Vagina (tissue), 2 donors: ENCODE measurements around the gene PEX26.

Experiments used
- CTCF ChIP-seq, 3 experiments: fragments of 450-650 bp in 2 of 3; fragments of 200-600 bp in 1 of 3; sonication (generic) in 1 of 3; IDR thresholded peaks; one replicate each; pipeline ENCODE4 v1.5.1; 2017 to 2019; ENCODE audit warnings: antibody characterized with exemption in 3 of 3, mild to moderate bottlenecking in 2 of 3, moderate library complexity in 2 of 3
- POLR2A ChIP-seq, 2 donors: fragments of 450-650 bp; IDR thresholded peaks; one replicate each; pipeline ENCODE4 v1.6.1; 2017; ENCODE audit warnings: antibody characterized with exemption in 2 of 2, mild to moderate bottlenecking in 2 of 2, moderate library complexity in 2 of 2
- POLR2AphosphoS5 ChIP-seq, 2 donors: sonication (generic); formaldehyde crosslinking; IDR thresholded peaks; one replicate each; pipeline ENCODE4 v1.9.0; 2017; ENCODE audit warnings: antibody characterized with exemption in 2 of 2, mild to moderate bottlenecking in 2 of 2, low read depth in 1 of 2; ENCODE audit not compliant: insufficient read depth in 1 of 2

- TF ChIP-seq CTCF (IDR thresholded peaks at IDR 0.05) = no peak
- TF ChIP-seq POLR2AphosphoS5 (IDR thresholded peaks at IDR 0.05; ENCODE audit: insufficient read depth in 1 of 2, low read depth in 1 of 2) = no peak
- no peak for TF ChIP-seq POLR2A (IDR thresholded peaks at IDR 0.05)
These were observed 32.0 kb upstream of the PEX26 start for GRCh38 chr22:18045794-18046193.
